HEK293 (cell line): ENCODE measurements around the gene CCDC167.
A peak's percentile ranks its signal among the peaks of the same experiment; 100 is the strongest.

Experiments
- CTCF ChIA-PET: fragments of 350-600 bp; formaldehyde crosslinking; extraction: SDS; loops from one replicate; lab custom pipeline; 2021; ENCODE audit warnings: antibody characterized with exemption; lab: Yijun Ruan, JAX
- POLR2A ChIA-PET: fragments of 300-600 bp; formaldehyde crosslinking; extraction: SDS; loops from one replicate; lab custom pipeline; 2020; ENCODE audit warnings: antibody characterized with exemption, inconsistent platforms; lab: Yijun Ruan, JAX
- H3K27ac ChIP-seq: fragments of 200-500 bp; sonication (Bioruptor generic); 2 replicates; pipeline ENCODE4 v1.5.1; 2014; ENCODE audit warnings: low read depth, low read length, control low read depth, inconsistent platforms; ENCODE audit errors: extremely low read depth
- H3K36me3 ChIP-seq, 2 experiments: fragments of 200-500 bp in 1 of 2; sonication (Bioruptor generic) in 1 of 2; 1 replicate in 1 of 2; 2 replicates in 1 of 2; pipeline ENCODE4 v1.5.1; 2014 to 2017; ENCODE audit warnings: inconsistent platforms in 2 of 2, low read length in 2 of 2; ENCODE audit not compliant: control insufficient read depth in 2 of 2, insufficient read depth in 1 of 2
- H3K4me1 ChIP-seq: fragments of 200-500 bp; sonication (Bioruptor generic); 2 replicates; pipeline ENCODE4 v1.5.1; 2014; ENCODE audit warnings: mild to moderate bottlenecking, low read length, inconsistent platforms; ENCODE audit not compliant: control insufficient read depth, insufficient read depth
- H3K4me3 ChIP-seq: 2 replicates; pipeline ENCODE4 v1.5.1; 2011; ENCODE audit warnings: low read depth, mild to moderate bottlenecking, control low read depth, low read length, moderate library complexity
- H3K9me3 ChIP-seq: fragments of 200-500 bp; sonication (Bioruptor generic); 2 replicates; pipeline ENCODE4 v1.5.1; 2014; ENCODE audit warnings: low read depth, low read length, inconsistent platforms; ENCODE audit not compliant: control insufficient read depth, insufficient read depth
- EGR2 ChIP-seq: fragments of 450-650 bp; formaldehyde crosslinking; IDR thresholded peaks from 2 replicates; pipeline ENCODE4 v1.5.1; 2016; ENCODE audit warnings: low read depth, missing biosample characterization, missing genetic modification characterization
- FEZF1 ChIP-seq: fragments of 450-650 bp; formaldehyde crosslinking; IDR thresholded peaks from 2 replicates; pipeline ENCODE4 v1.5.1; 2016; ENCODE audit warnings: missing biosample characterization, missing genetic modification characterization
- GLIS1 ChIP-seq: fragments of 450-650 bp; formaldehyde crosslinking; IDR thresholded peaks from 2 replicates; pipeline ENCODE4 v1.5.1; 2016; ENCODE audit warnings: missing biosample characterization, missing genetic modification characterization
- KLF16 ChIP-seq: fragments of 450-650 bp; formaldehyde crosslinking; IDR thresholded peaks from 2 replicates; pipeline ENCODE4 v1.5.1; 2017; ENCODE audit warnings: missing biosample characterization, missing genetic modification characterization
- KLF8 ChIP-seq: fragments of 450-650 bp; formaldehyde crosslinking; IDR thresholded peaks from 2 replicates; pipeline ENCODE4 v1.5.1; 2016; ENCODE audit warnings: missing biosample characterization, missing genetic modification characterization
- OSR2 ChIP-seq: fragments of 450-650 bp; formaldehyde crosslinking; IDR thresholded peaks from 2 replicates; pipeline ENCODE4 v1.5.1; 2016; ENCODE audit warnings: missing biosample characterization, missing genetic modification characterization
- SETDB1 ChIP-seq: IDR thresholded peaks from one replicate; pipeline ENCODE4 v1.6.1; 2017; ENCODE audit warnings: mild to moderate bottlenecking, low read length, moderate library complexity, mixed read lengths; ENCODE audit not compliant: insufficient read length
- WT1 ChIP-seq: fragments of 450-650 bp; formaldehyde crosslinking; IDR thresholded peaks from 2 replicates; pipeline ENCODE4 v1.5.1; 2016; ENCODE audit warnings: missing biosample characterization, missing genetic modification characterization
- ZBTB17 ChIP-seq: fragments of 450-650 bp; formaldehyde crosslinking; IDR thresholded peaks from 2 replicates; pipeline ENCODE4 v1.5.1; 2016; ENCODE audit warnings: missing biosample characterization, missing genetic modification characterization
- ZFHX2 ChIP-seq: fragments of 450-650 bp; formaldehyde crosslinking; conservative IDR thresholded peaks from 2 replicates; pipeline ENCODE4 v1.5.1; 2016; ENCODE audit warnings: missing biosample characterization, missing genetic modification characterization
- ZIC2 ChIP-seq: fragments of 450-650 bp; formaldehyde crosslinking; IDR thresholded peaks from 2 replicates; pipeline ENCODE4 v1.5.1; 2016; ENCODE audit warnings: missing biosample characterization, missing genetic modification characterization
- ZNF239 ChIP-seq: fragments of 450-650 bp; formaldehyde crosslinking; IDR thresholded peaks from 2 replicates; pipeline ENCODE4 v1.5.1; 2016; ENCODE audit warnings: missing biosample characterization, missing genetic modification characterization
- ZNF302 ChIP-seq: fragments of 450-650 bp; formaldehyde crosslinking; IDR thresholded peaks from 2 replicates; pipeline ENCODE4 v1.5.1; 2016; ENCODE audit warnings: missing biosample characterization, missing genetic modification characterization, low read depth
- ZNF335 ChIP-seq: fragments of 450-650 bp; formaldehyde crosslinking; conservative IDR thresholded peaks from 2 replicates; pipeline ENCODE4 v1.5.1; 2016; ENCODE audit warnings: missing biosample characterization, missing genetic modification characterization
- ZNF48 ChIP-seq: fragments of 450-650 bp; formaldehyde crosslinking; IDR thresholded peaks from 2 replicates; pipeline ENCODE4 v1.5.1; 2016; ENCODE audit warnings: missing biosample characterization, missing genetic modification characterization
- ZNF549 ChIP-seq: fragments of 450-650 bp; IDR thresholded peaks from 2 replicates; pipeline ENCODE4 v1.5.1; 2018; ENCODE audit warnings: missing biosample characterization, missing genetic modification characterization, mild to moderate bottlenecking, inconsistent platforms, moderate library complexity
- ZNF600 ChIP-seq: fragments of 450-650 bp; formaldehyde crosslinking; IDR thresholded peaks from 2 replicates; pipeline ENCODE4 v1.5.1; 2016; ENCODE audit warnings: missing biosample characterization, missing genetic modification characterization
- ZNF707 ChIP-seq: fragments of 450-650 bp; formaldehyde crosslinking; IDR thresholded peaks from 2 replicates; pipeline ENCODE4 v1.5.1; 2016; ENCODE audit warnings: missing biosample characterization, missing genetic modification characterization
- ZNF777 ChIP-seq: fragments of 450-650 bp; formaldehyde crosslinking; IDR thresholded peaks from 2 replicates; pipeline ENCODE4 v1.5.1; 2017; ENCODE audit warnings: missing biosample characterization, missing genetic modification characterization, borderline replicate concordance
- ZSCAN18 ChIP-seq: fragments of 450-650 bp; formaldehyde crosslinking; IDR thresholded peaks from 2 replicates; pipeline ENCODE4 v1.5.1; 2016; ENCODE audit warnings: missing biosample characterization, missing genetic modification characterization
- ZSCAN4 ChIP-seq: fragments of 450-650 bp; formaldehyde crosslinking; IDR thresholded peaks from 2 replicates; pipeline ENCODE4 v1.5.1; 2017; ENCODE audit warnings: missing biosample characterization, missing genetic modification characterization

Gene CCDC167

GRCh38 chr6:37488476-37488875, 11.2 kb downstream of the CCDC167 start:
- POLR2A ChIA-PET = no interaction called here
- no peaks in the 10 kb centered on the region for H3K9me3 ChIP-seq
- H3K36me3 ChIP-seq = peaks cover 0 to 11% of the 10 kb centered on the region in 2 experiments; a peak in 1 of 3 replicates
- H3K27ac ChIP-seq = no peak overlapping the region
- TF ChIP-seq ZSCAN4 = no peak
- CTCF ChIA-PET = interaction anchor here (0.5 to 0.8 kb wide), 2 partner anchors 105 to 199 kb away, joined by 3 to 6 read pairs; no protein-coding TSS in a partner anchor
- H3K4me1 ChIP-seq = peaks cover 10% of the 10 kb centered on the region
- H3K4me3 ChIP-seq = no peak overlapping the region

GRCh38 chr6:37487591-37488380, 11.9 kb downstream of the CCDC167 start:
- TF ChIP-seq ZIC2 (tag by site-specific recombination) = peak; percentile 78
- 0 out of 2 replicates have a peak, but pooled peaks have one; percentile 21 for TF ChIP-seq ZNF600 (tag by site-specific recombination)
- TF ChIP-seq ZNF777 = no peak
- H3K27ac ChIP-seq = no peak overlapping the region
- ChIA-PET POLR2A (no interaction called here), CTCF (interaction anchor here (0.5 to 2.5 kb wide), 4 partner anchors 50 to 204 kb away, joined by 3 to 6 read pairs (median 6); no protein-coding TSS in a partner anchor)
- H3K9me3 ChIP-seq = no peaks in the 10 kb centered on the region
- peaks cover 10% of the 10 kb centered on the region for H3K4me1 ChIP-seq
- no peak overlapping the region for H3K4me3 ChIP-seq
- H3K36me3 ChIP-seq = peaks cover 0 to 18% of the 10 kb centered on the region in 2 experiments; a peak in 1 of 3 replicates

- ChIA-PET CTCF (interaction anchor here (1.0 to 2.5 kb wide), 3 partner anchors 48 to 206 kb away, joined by 6 read pairs; no protein-coding TSS in a partner anchor), POLR2A (no interaction called here)
- H3K27ac ChIP-seq = no peak overlapping the region
- no peak for TF ChIP-seq OSR2 (tag by site-specific recombination)
- no peak for TF ChIP-seq ZNF239
- TF ChIP-seq SETDB1 = no peak
- TF ChIP-seq FEZF1 (tag by site-specific recombination) = no peak
- TF ChIP-seq ZNF549 (tag by site-specific recombination) = no peak
- no peak for TF ChIP-seq ZNF707 (tag by site-specific recombination)
- peak; percentile 64 for TF ChIP-seq ZIC2 (tag by site-specific recombination)
- no peak for TF ChIP-seq ZNF302
- TF ChIP-seq GLIS1 (tag by site-specific recombination) = peak; percentile 62
- peak; percentile 41; the same call in 1 of the 2 replicates for TF ChIP-seq EGR2
- no peak for TF ChIP-seq WT1
- TF ChIP-seq ZFHX2 (tag by site-specific recombination) = peak; percentile 15; the same call in 1 of the 2 replicates
- TF ChIP-seq ZBTB17 (tag by site-specific recombination) = 0 out of 2 replicates have a peak, but pooled peaks have one; percentile 28
- no peak for TF ChIP-seq KLF16
- no peak for TF ChIP-seq KLF8
- TF ChIP-seq ZSCAN18 (tag by site-specific recombination) = no peak
- TF ChIP-seq ZNF48 = no peak
- TF ChIP-seq ZNF335 (tag by site-specific recombination) = no peak
- H3K4me1 ChIP-seq = peaks cover 10% of the 10 kb centered on the region
- no peaks in the 10 kb centered on the region for H3K9me3 ChIP-seq
- peaks cover 0 to 33% of the 10 kb centered on the region in 2 experiments; a peak in 1 of 3 replicates for H3K36me3 ChIP-seq
- no peak overlapping the region for H3K4me3 ChIP-seq
Measured at GRCh38 chr6:37486121-37486839, 13.4 kb downstream of the CCDC167 start.
